HepG2 (cell line): Measurements from ENCODE around the gene LCE3E. TPM values are rescaled to one million over a fixed set of nuclear protein-coding genes. Genes with fewer than 3 reads are reported as not detected.

ENCODE experiments used
- ATAC-seq: fragments of 200-7000 bp; cut with Tn5 transposase; 3 replicates; pipeline ENCODE4 v1.9.1; 2020; ENCODE audit warnings: mild to moderate bottlenecking, moderate library complexity
- BruUV-seq: library from RNA; stranded (reverse); fragments of 400-500 nt; replicated peaks from 2 replicates; lab custom pipeline; 2021; lab: Mats Ljungman, UMichigan
- CTCF ChIA-PET: fragments of 300-600 bp; formaldehyde crosslinking; extraction: SDS; loops from one replicate; lab custom pipeline; 2021; ENCODE audit warnings: low total read pairs, inconsistent platforms, low intra/inter-chr PET ratio; lab: Yijun Ruan, JAX
- POLR2A ChIA-PET: fragments of 350-600 bp; sonication (Branson Sonifier 250); formaldehyde crosslinking; loops from one replicate; lab custom pipeline; 2020; ENCODE audit warnings: antibody characterized with exemption, inconsistent platforms; lab: Yijun Ruan, JAX
- DNase-seq: peaks from one replicate; pipeline ENCODE4 v3.0.0-alpha.2; 2015; ENCODE audit warnings: low spot score
- FAIRE-seq: peaks from 3 replicates; lab custom pipeline; 2011; peaks lifted over from hg19 to GRCh38; lab: Jason Lieb, UNC
- H2AFZ ChIP-seq: one replicate; pipeline ENCODE4 v1.6.1; 2011; ENCODE audit warnings: low read length, inconsistent platforms
- H3K27ac ChIP-seq: fragments of 300-600 bp; 3 replicates; pipeline ENCODE4 v1.8.0; 2011; ENCODE audit warnings: mixed run types, mild to moderate bottlenecking, mixed read lengths, low read length, inconsistent platforms; ENCODE audit not compliant: insufficient read depth; ENCODE audit errors: extremely low read length
- H3K27me3 ChIP-seq, 2 experiments: fragments of 200-600 bp in 1 of 2; 2 replicates in 1 of 2; 3 replicates in 1 of 2; pipeline versions ENCODE4 v1.6.0 to v1.8.0; 2011; ENCODE audit warnings: low read length in 2 of 2, mild to moderate bottlenecking in 2 of 2, moderate library complexity in 2 of 2, inconsistent platforms in 1 of 2; ENCODE audit not compliant: insufficient read depth in 2 of 2, control insufficient read depth in 1 of 2
- H3K36me3 ChIP-seq, 2 experiments: fragments of 200-600 bp in 1 of 2; replicated peaks in 1 of 2; 2 replicates in 1 of 2; 3 replicates in 1 of 2; pipeline versions ENCODE4 v1.5.1 to v1.8.0; 2011; ENCODE audit warnings: low read length in 2 of 2, inconsistent platforms in 1 of 2; ENCODE audit not compliant: insufficient read depth in 2 of 2, control insufficient read depth in 1 of 2
- H3K4me1 ChIP-seq: 2 replicates; pipeline ENCODE4 v1.5.1; 2012; ENCODE audit warnings: low read length, inconsistent platforms; ENCODE audit not compliant: insufficient read depth
- H3K4me2 ChIP-seq: 2 replicates; pipeline ENCODE4 v1.6.0; 2011; ENCODE audit warnings: low read depth, low read length, inconsistent platforms
- H3K4me3 ChIP-seq, 3 experiments: fragments of 200-600 bp in 1 of 3; sonication (generic), shearing (Covaris generic) in 1 of 3; replicated peaks in 1 of 3; 2 replicates each; pipeline ENCODE4 v1.5.1; 2011 to 2016; ENCODE audit warnings: low read length in 3 of 3, inconsistent platforms in 2 of 3, low read depth in 2 of 3, mild to moderate bottlenecking in 2 of 3, control low read depth in 1 of 3, mixed read lengths in 1 of 3; ENCODE audit not compliant: insufficient read depth in 1 of 3
- H3K79me2 ChIP-seq: one replicate; pipeline ENCODE4 v1.6.1; 2011; ENCODE audit warnings: low read length, inconsistent platforms; ENCODE audit not compliant: insufficient read depth
- H3K9ac ChIP-seq: 2 replicates; pipeline ENCODE4 v1.6.0; 2011; ENCODE audit warnings: mild to moderate bottlenecking, low read depth, low read length, inconsistent platforms; ENCODE audit not compliant: insufficient read depth
- H3K9me3 ChIP-seq: 2 replicates; pipeline ENCODE4 v1.5.1; 2012; ENCODE audit warnings: mild to moderate bottlenecking, low read length
- H4K20me1 ChIP-seq: 2 replicates; pipeline ENCODE4 v1.6.0; 2011; ENCODE audit warnings: inconsistent platforms, mild to moderate bottlenecking, low read length, moderate library complexity; ENCODE audit not compliant: insufficient read depth
- FOSL2 ChIP-seq: sonication (generic); formaldehyde crosslinking; IDR thresholded peaks from 2 replicates; pipeline ENCODE4 v1.4.0; 2020; ENCODE audit warnings: missing genetic modification reagents
- RFXAP ChIP-seq: sonication (generic); formaldehyde crosslinking; IDR thresholded peaks from 2 replicates; pipeline ENCODE4 v1.4.0; 2020; ENCODE audit warnings: missing genetic modification reagents, borderline replicate concordance
- SIX4 ChIP-seq: sonication (generic); formaldehyde crosslinking; IDR thresholded peaks from 2 replicates; pipeline ENCODE4 v1.4.0; 2020; ENCODE audit warnings: missing genetic modification reagents
- TGIF2 ChIP-seq: IDR thresholded peaks from 2 replicates; pipeline ENCODE4 v1.6.1; 2016; ENCODE audit warnings: control low read depth, missing compliant biosample characterization
- ZNF318 ChIP-seq: sonication (generic); formaldehyde crosslinking; IDR thresholded peaks from 2 replicates; pipeline ENCODE4 v1.4.0; 2020; ENCODE audit warnings: mild to moderate bottlenecking, missing genetic modification reagents
- ZNF839 ChIP-seq: sonication (generic); formaldehyde crosslinking; IDR thresholded peaks from 2 replicates; pipeline ENCODE4 v1.4.0; 2020; ENCODE audit warnings: missing genetic modification reagents, mild to moderate bottlenecking, borderline replicate concordance
- ZSCAN21 ChIP-seq: sonication (generic); formaldehyde crosslinking; IDR thresholded peaks from 2 replicates; pipeline ENCODE4 v1.8.0; 2022; ENCODE audit warnings: mild to moderate bottlenecking, missing genetic modification reagents, moderate library complexity, borderline replicate concordance
- WGBS: methylation state at CpG from one replicate; pipeline ENCODE4 v1.1.6; 2017; ENCODE audit warnings: low lambda C conversion rate; 5-methylcytosine and 5-hydroxymethylcytosine counted together
- in situ Hi-C: cut with HindIII; loops from 2 replicates; pipeline ENCODE4 v1.10.0; 2017; ENCODE audit warnings: low pct_unique_long_range_greater_than_20kb; ENCODE audit not compliant: extremely low pct_ligation_motif_present
- intact Hi-C: fragments of 100-400 bp; cut with micrococcal nuclease; formaldehyde crosslinking; loops from one replicate; pipeline ENCODE4 v1.10.0; 2022; ENCODE audit not compliant: unreplicated experiment
- polyA plus RNA-seq, 8 experiments: library from polyadenylated mRNA; depleted of rRNA in 3 of 8; stranded (reverse) in 7 of 8; unstranded in 1 of 8; fragments of >200 nt; fragmentation: Illumina TruSeq in 4 of 8; extraction: Trizol in 4 of 8; gene quantifications; 2 replicates each; pipeline versions ENCODE4 v1.2.1 to v1.2.3, GENCODE V29; 2011 to 2016; ENCODE audit warnings: low read depth in 4 of 8, missing spikeins in 1 of 8, mixed read lengths in 1 of 8; ENCODE audit not compliant: insufficient read depth in 1 of 8
- total RNA-seq, 5 experiments: library from RNA; depleted of rRNA; stranded (reverse); fragments of >200 nt; fragmentation: Illumina TruSeq; extraction: Trizol; gene quantifications; 2 replicates each; pipeline ENCODE4 v1.2.3, GENCODE V29; 2016; ENCODE audit warnings: low read depth in 1 of 5

LCE3E gene
- total and polyA plus RNA-seq, 2 of the 13 experiments (the other 11 are each of a cell fraction or from before 2014, with no cell fraction given), result not detected

- no peak for TF ChIP-seq ZNF318
- TF ChIP-seq ZNF839 (CRISPR knock-in tag), result no peak
- TF ChIP-seq TGIF2, result no peak
- no peak for TF ChIP-seq ZSCAN21
Measured at GRCh38 chr1:152519851-152520250, 46.7 kb downstream of the LCE3E start (continued).

DNA sequence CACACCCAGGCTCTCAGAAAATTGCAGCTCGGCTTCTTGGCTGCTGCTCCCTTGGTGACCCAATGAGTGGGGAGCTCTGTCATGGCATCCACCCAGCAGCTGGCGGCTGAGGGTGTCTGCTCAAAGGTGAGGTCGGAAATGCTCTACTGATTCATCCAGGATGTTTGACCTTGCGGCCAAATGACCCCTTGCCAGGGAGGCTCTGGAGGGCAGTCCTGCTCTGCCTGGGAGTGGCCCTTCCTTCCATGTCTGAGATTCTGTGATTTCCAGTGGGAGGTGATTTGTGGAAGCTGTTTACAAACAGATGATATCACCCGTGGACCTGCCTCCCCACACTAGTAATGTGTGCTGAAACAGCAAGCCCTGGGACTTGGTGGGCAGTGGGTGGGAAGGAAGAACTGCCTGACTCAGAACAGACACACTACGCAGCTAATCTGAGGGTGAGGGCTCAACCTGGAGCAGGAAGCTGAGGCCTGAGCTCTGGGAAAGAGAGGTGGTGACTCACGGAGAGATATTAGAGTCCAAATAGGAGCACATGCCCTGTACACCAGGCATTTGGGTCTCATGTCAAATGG, 49.3 kb downstream of the LCE3E start:
- no peaks in the 10 kb centered on the region for H4K20me1 ChIP-seq
- H3K4me2 ChIP-seq, result no peak overlapping the region

More for the DNA sequence above, 49.3 kb downstream of the LCE3E start:
- no peak overlapping the region for H2AFZ ChIP-seq
- in situ Hi-C loops, result no loop called here
- no peak for FAIRE-seq
- 0% methylated on average over 4 of the region's 7 CpGs for WGBS
- no peaks in the 10 kb centered on the region for H3K9me3 ChIP-seq
- H3K79me2 ChIP-seq, result no peaks in the 10 kb centered on the region
- POLR2A ChIA-PET, result no interaction called here
- H3K4me1 ChIP-seq, result no peaks in the 10 kb centered on the region
- no peak overlapping the region for H3K4me3 ChIP-seq
- no TSS peak for BruUV-seq
- TF ChIP-seq SIX4 (CRISPR knock-in tag) (no peak), RFXAP (CRISPR knock-in tag) (no peak), FOSL2 (CRISPR knock-in tag) (0 out of 2 replicates have a peak, but pooled peaks have one; percentile 8)
- ATAC-seq, result no peak; the same call in 2 of the 3 replicates
- CTCF ChIA-PET, result no interaction called here
- no peak for DNase-seq
- intact Hi-C loops, result no loop called here
- no peak overlapping the region for H3K27ac ChIP-seq
- H3K36me3 ChIP-seq, result no peaks in the 10 kb centered on the region
- peaks cover 2 to 31% of the 10 kb centered on the region in 2 experiments; a peak in 4 of 5 replicates for H3K27me3 ChIP-seq
- H3K9ac ChIP-seq, result no peak overlapping the region
